ENCODE results near the gene P2RX6.

P2RX6 gene

DNA sequence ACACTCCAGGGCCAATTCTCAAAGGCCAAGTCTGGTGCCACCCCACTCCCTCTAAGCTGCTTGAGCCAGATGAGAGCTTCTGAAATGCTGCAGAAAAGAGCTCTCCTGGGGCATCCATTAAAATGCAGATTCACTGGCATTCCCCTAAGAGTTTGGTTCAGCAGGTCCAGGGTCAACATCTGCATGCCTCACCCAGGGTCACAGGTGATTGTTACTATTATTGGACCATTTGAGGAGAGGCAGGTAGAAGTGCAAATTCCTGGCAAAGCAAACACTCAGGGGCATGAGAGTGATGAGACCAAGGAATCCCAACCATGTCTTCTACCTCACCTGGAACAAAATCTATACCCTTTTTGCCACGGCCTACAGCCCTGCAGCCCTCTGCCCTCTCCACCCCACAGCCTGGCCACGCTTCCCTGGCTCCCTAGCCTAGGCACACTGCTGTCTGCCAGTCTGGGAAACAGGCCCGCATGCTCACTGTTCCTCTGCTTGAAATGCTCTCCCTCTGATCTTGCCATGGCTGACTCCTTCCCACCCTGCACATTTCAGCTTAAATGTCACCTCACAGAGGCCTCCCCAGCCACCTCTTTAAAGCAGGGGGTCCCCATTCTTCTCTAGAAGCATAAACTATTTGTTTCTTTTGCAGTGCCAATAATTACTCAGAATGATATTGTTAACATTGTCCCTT lies 4.4 kb upstream of the P2RX6 start:
- TF ChIP-seq, protein P1, sequence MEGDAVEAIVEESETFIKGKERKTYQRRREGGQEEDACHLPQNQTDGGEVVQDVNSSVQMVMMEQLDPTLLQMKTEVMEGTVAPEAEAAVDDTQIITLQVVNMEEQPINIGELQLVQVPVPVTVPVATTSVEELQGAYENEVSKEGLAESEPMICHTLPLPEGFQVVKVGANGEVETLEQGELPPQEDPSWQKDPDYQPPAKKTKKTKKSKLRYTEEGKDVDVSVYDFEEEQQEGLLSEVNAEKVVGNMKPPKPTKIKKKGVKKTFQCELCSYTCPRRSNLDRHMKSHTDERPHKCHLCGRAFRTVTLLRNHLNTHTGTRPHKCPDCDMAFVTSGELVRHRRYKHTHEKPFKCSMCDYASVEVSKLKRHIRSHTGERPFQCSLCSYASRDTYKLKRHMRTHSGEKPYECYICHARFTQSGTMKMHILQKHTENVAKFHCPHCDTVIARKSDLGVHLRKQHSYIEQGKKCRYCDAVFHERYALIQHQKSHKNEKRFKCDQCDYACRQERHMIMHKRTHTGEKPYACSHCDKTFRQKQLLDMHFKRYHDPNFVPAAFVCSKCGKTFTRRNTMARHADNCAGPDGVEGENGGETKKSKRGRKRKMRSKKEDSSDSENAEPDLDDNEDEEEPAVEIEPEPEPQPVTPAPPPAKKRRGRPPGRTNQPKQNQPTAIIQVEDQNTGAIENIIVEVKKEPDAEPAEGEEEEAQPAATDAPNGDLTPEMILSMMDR (IDR thresholded peaks at IDR 0.05; ENCODE audit: insufficient read depth, low read depth, low read length, missing control alignments): no peak

DNA sequence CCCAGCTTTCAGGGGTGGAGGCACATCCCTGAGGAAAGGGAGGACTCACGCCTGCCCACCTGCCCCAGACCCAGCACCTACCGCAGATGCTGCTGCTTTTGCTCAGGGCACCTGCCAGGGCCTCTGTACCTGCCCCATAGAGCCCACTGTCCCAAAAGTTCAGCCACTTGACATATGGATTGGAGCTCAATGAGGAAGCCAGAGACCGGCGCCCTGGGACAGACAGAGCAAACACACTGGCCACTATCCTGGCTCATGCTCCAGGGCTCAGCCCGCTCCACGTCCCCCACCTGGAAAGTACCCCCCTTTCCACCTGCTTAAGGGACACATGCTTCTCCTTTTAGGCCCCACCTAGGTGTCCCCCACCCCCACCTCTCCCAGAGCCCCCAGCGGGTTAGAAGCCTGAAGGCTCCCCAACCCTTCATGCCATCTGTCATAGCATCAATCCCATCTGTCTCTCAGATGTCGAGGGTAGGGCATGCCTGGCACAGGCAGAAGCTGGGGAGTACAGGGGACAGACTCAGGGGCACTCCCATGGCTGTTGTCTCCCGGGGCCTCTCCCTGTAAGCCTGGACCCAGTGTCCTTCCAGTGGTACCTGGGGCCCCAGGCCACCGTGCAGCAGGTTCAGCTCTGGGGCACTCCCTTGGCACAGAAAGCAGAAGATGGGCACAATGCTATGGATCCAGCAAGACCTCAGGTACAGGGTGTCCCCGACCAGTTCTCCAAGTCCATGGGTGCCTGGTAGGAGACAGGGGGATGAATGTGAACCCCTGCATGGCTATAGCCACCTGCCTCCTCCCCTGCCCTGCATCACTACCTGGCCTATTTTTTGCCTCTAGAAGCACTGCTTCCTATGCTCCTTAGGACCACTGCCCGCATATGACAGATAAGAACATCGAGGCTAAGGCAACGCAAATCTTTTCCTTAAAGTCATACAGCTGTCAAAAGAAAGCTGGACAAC lies 2.2 kb upstream of the P2RX6 start:
- H3K4me3 ChIP-seq (ENCODE audit: low read length): no peak overlapping the region
- TF ChIP-seq, protein P1 (IDR thresholded peaks at IDR 0.05; ENCODE audit: insufficient read depth, low read depth, low read length, missing control alignments): no peak
- no peak for DNase-seq (ENCODE audit: low read depth)

More for the DNA sequence above, 4.4 kb upstream of the P2RX6 start:
- no peak for DNase-seq (ENCODE audit: low read depth)
- no peak overlapping the region for H3K4me3 ChIP-seq (ENCODE audit: low read length)

DNA sequence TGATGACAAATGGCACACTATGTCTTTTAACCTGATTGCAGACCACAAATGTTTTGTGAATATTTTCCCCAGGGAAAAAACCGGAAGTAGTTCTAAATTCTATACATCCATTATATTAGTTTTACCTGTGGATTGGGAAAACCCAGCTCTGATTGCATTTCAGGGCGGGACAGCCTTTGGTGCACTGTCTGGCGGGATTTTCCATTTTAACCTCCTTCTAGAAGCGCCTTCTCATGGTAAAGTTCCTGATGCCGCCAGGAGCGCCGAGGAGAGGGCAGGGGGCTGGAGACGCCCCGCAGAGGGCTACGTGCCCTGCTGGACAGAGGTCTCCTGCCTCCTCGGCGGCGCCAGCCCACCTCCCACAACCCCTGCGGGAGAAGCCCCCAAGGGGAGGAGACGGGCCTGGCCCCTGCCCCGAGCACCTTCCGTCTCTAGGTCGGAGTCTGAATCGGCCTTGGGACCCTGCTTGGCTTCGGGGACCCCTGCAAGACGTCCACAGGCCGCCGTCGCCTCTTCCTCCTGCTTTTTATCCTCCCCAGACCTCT lies 1.2 kb upstream of the P2RX6 start:
- H3K4me3 ChIP-seq (ENCODE audit: low read length): peak overlapping the region; percentile 40
- TF ChIP-seq, protein P1 (IDR thresholded peaks at IDR 0.05; ENCODE audit: insufficient read depth, low read depth, low read length, missing control alignments): no peak
- peak; percentile 31 for DNase-seq (ENCODE audit: low read depth)

DNA sequence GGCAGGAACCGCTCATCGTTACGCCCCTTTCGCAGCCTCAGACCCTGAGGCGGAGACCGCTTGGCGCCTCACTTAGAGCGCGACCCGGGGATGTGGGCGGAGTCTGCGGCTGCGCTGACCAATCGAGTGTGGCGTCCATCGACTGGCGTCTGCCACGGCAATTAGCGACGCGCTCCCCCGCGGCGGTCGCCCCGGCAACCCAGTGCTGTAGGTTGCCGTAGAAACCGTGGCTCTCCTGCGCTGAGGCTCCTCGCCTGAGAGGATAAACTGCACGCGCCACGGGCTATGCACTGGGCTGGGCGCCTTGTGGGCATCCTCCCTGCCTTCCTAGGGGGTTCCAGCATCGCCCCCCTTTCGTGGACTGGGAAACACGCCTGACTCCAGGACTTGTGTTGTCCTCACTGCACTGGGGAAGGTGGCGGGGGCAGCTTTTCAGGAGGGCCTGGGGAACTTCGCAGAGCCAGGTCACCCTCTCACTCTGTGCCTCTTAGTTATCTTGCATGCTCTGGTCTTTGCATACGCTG lies 701 bp upstream of the P2RX6 start:
- DNase-seq (ENCODE audit: low read depth): peak; percentile 77
- TF ChIP-seq, protein P1 (IDR thresholded peaks at IDR 0.05; ENCODE audit: insufficient read depth, low read depth, low read length, missing control alignments): no peak
- peak overlapping the region; percentile 40 for H3K4me3 ChIP-seq (ENCODE audit: low read length)

DNA sequence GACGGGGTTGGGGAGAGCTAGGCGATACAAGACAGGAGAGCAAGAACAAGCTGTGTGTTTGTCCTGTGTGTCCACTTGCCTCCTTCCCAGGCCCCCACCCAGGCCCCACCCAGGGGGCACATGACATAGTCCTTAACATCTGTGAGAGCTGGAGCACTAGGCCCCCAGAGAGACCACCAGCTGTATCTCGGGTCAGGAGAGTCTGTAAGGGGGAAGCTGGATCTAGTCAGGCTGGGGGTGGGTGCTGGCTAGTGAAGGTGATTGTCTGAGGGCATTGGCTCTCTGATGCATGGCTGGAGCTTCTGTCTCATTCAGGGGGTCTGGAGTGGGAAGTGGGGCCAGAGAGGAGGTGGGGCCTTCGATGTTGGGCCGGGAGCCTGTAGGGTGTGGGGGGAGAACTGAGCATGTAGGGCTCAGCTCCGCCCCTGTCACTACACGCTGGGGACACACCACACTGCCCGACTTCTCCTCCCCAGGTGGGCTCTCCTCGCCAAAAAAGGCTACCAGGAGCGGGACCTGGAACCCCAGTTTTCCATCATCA lies 571 bp downstream of the P2RX6 start:
- no peak for DNase-seq (ENCODE audit: low read depth)
- H3K4me3 ChIP-seq (ENCODE audit: low read length): no peak overlapping the region
- TF ChIP-seq, protein P1 (IDR thresholded peaks at IDR 0.05; ENCODE audit: insufficient read depth, low read depth, low read length, missing control alignments): no peak

DNA sequence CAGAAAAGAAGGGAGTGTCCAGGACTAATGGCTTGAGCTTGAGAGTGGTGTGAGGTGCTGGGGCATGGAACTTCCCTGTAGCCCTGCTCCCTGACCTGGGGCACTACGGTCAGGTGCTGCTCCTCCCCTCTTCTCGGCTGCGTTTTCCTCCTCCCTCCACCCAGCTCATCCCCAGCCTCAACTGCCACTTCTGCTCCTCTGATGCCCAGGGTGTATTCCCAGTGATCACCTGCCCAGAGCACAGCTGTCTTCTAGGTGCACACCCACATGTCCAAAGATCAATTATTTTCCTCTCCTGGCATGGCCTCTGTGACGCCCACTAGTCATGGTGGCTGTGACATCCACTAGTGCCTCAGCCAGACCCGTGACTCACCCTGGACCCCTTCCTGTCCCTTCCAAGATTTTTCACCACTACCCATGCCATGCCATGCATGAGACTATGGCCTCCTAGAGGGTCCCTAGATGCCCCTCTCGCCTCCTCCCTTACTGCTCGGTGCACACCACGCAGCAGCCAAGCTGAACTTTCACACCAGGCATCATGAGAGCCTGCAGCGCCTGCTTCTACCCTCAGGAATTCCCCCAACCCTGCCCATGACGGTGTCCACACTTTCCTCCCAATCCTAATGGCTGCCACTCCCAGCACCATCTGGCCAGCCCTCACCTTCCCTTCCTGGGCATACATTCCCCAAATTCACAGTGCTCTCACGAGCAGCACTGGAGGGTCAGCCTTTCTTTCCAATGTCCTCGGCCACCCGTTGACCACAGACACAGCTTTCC lies 1.9 kb downstream of the P2RX6 start:
- TF ChIP-seq, protein P1 (IDR thresholded peaks at IDR 0.05; ENCODE audit: insufficient read depth, low read depth, low read length, missing control alignments): no peak
- no peak for DNase-seq (ENCODE audit: low read depth)
- H3K4me3 ChIP-seq (ENCODE audit: low read length): no peak overlapping the region

All from epithelial cell of esophagus (primary cell).